HepG2 (cell line): Measurements from ENCODE around the gene RUSF1. TPM values are rescaled to one million over a fixed set of nuclear protein-coding genes. Genes with fewer than 3 reads are reported as not detected.

ENCODE experiments used
- CENPX ChIP-seq: sonication (generic); formaldehyde crosslinking; IDR thresholded peaks from 2 replicates; pipeline ENCODE4 v1.9.0; 2021; ENCODE audit warnings: mild to moderate bottlenecking, missing genetic modification reagents, moderate library complexity
- CREBL2 ChIP-seq: sonication (generic); formaldehyde crosslinking; IDR thresholded peaks from 2 replicates; pipeline ENCODE4 v1.8.1; 2023; ENCODE audit warnings: missing genetic modification reagents, mild to moderate bottlenecking, borderline replicate concordance
- DDIT3 ChIP-seq: sonication (generic); formaldehyde crosslinking; IDR thresholded peaks from 2 replicates; pipeline ENCODE4 v1.4.0; 2020; ENCODE audit warnings: mild to moderate bottlenecking, missing genetic modification reagents
- FOSL1 ChIP-seq: sonication (generic); formaldehyde crosslinking; IDR thresholded peaks from 2 replicates; pipeline ENCODE4 v1.9.0; 2021; ENCODE audit warnings: missing genetic modification reagents, borderline replicate concordance
- HIVEP1 ChIP-seq: sonication (generic); formaldehyde crosslinking; IDR thresholded peaks from 2 replicates; pipeline ENCODE4 v1.4.0; 2020; ENCODE audit warnings: mild to moderate bottlenecking, missing genetic modification reagents
- HNF1B ChIP-seq: sonication (generic); formaldehyde crosslinking; IDR thresholded peaks from 2 replicates; pipeline ENCODE4 v1.5.1; 2020; ENCODE audit warnings: mild to moderate bottlenecking, moderate library complexity, missing genetic modification reagents
- JARID2 ChIP-seq: sonication (generic); formaldehyde crosslinking; IDR thresholded peaks from 2 replicates; pipeline ENCODE4 v1.8.1; 2023; ENCODE audit warnings: missing genetic modification reagents, inconsistent platforms; ENCODE audit not compliant: insufficient replicate concordance
- KAT2B ChIP-seq: fragments of 150-350 bp; IDR thresholded peaks from 2 replicates; pipeline ENCODE4 v1.6.1; 2014; ENCODE audit warnings: low read depth, low read length, borderline replicate concordance
- MYC ChIP-seq: sonication (generic); formaldehyde crosslinking; IDR thresholded peaks from 2 replicates; pipeline ENCODE4 v1.9.0; 2021; ENCODE audit warnings: missing genetic modification reagents, borderline replicate concordance
- PBX2 ChIP-seq: IDR thresholded peaks from 2 replicates; pipeline ENCODE4 v1.6.1; 2016; ENCODE audit warnings: control low read depth
- PHF8 ChIP-seq: sonication (generic); formaldehyde crosslinking; IDR thresholded peaks from 2 replicates; pipeline ENCODE4 v1.5.0; 2020; ENCODE audit warnings: missing genetic modification reagents
- PLRG1 ChIP-seq: fragments of 450-650 bp; conservative IDR thresholded peaks from 2 replicates; pipeline ENCODE4 v1.6.1; 2016
- RAD21 ChIP-seq: fragments of 450-650 bp; formaldehyde crosslinking; IDR thresholded peaks from 2 replicates; pipeline ENCODE4 v1.5.0; 2020; ENCODE audit warnings: mild to moderate bottlenecking
- SALL2 ChIP-seq: sonication (generic); formaldehyde crosslinking; IDR thresholded peaks from 2 replicates; pipeline ENCODE4 v1.8.1; 2023; ENCODE audit warnings: mild to moderate bottlenecking, missing genetic modification reagents, inconsistent platforms
- SNAPC2 ChIP-seq: sonication (generic); formaldehyde crosslinking; IDR thresholded peaks from 2 replicates; pipeline ENCODE4 v1.8.1; 2022; ENCODE audit warnings: mild to moderate bottlenecking, missing genetic modification reagents
- TEAD2 ChIP-seq: sonication (generic); formaldehyde crosslinking; IDR thresholded peaks from 2 replicates; pipeline ENCODE4 v1.9.0; 2021; ENCODE audit warnings: missing genetic modification reagents
- THAP7 ChIP-seq: sonication (generic); formaldehyde crosslinking; IDR thresholded peaks from 2 replicates; pipeline ENCODE4 v1.8.1; 2023; ENCODE audit warnings: mild to moderate bottlenecking, missing genetic modification reagents
- TOE1 ChIP-seq: sonication (generic); formaldehyde crosslinking; IDR thresholded peaks from 2 replicates; pipeline ENCODE4 v1.4.0; 2020; ENCODE audit warnings: mild to moderate bottlenecking, missing genetic modification reagents
- ZBTB37 ChIP-seq: sonication (generic); formaldehyde crosslinking; IDR thresholded peaks from 2 replicates; pipeline ENCODE4 v1.4.0; 2020; ENCODE audit warnings: mild to moderate bottlenecking, missing genetic modification reagents
- ZEB1 ChIP-seq: IDR thresholded peaks from 2 replicates; pipeline ENCODE4 v1.6.1; 2012; ENCODE audit warnings: mild to moderate bottlenecking, low read depth, inconsistent platforms; ENCODE audit not compliant: insufficient replicate concordance
- ZMYM3 ChIP-seq: sonication (generic); formaldehyde crosslinking; IDR thresholded peaks from 2 replicates; pipeline ENCODE4 v1.5.1; 2020; ENCODE audit warnings: mild to moderate bottlenecking, missing genetic modification reagents
- ZNF746 ChIP-seq: sonication (generic); formaldehyde crosslinking; IDR thresholded peaks from 2 replicates; pipeline ENCODE4 v1.8.0; 2022; ENCODE audit warnings: mild to moderate bottlenecking, missing genetic modification reagents
- ZNF749 ChIP-seq: sonication (generic); formaldehyde crosslinking; IDR thresholded peaks from 2 replicates; pipeline ENCODE4 v1.8.0; 2022; ENCODE audit warnings: mild to moderate bottlenecking, missing genetic modification reagents, moderate library complexity, borderline replicate concordance
- ZNF772 ChIP-seq: sonication (generic); formaldehyde crosslinking; IDR thresholded peaks from 2 replicates; pipeline ENCODE4 v1.5.0; 2020; ENCODE audit warnings: mild to moderate bottlenecking, missing genetic modification reagents
- ZSCAN9 ChIP-seq: IDR thresholded peaks from 2 replicates; pipeline ENCODE4 v1.6.1; 2016; ENCODE audit warnings: borderline replicate concordance
- polyA plus RNA-seq, 8 experiments: library from polyadenylated mRNA; depleted of rRNA in 3 of 8; stranded (reverse) in 7 of 8; unstranded in 1 of 8; fragments of >200 nt; fragmentation: Illumina TruSeq in 4 of 8; extraction: Trizol in 4 of 8; gene quantifications; 2 replicates each; pipeline versions ENCODE4 v1.2.1 to v1.2.3, GENCODE V29; 2011 to 2016; ENCODE audit warnings: low read depth in 4 of 8, missing spikeins in 1 of 8, mixed read lengths in 1 of 8; ENCODE audit not compliant: insufficient read depth in 1 of 8
- total RNA-seq, 5 experiments: library from RNA; depleted of rRNA; stranded (reverse); fragments of >200 nt; fragmentation: Illumina TruSeq; extraction: Trizol; gene quantifications; 2 replicates each; pipeline ENCODE4 v1.2.3, GENCODE V29; 2016; ENCODE audit warnings: low read depth in 1 of 5

RUSF1 gene
- total and polyA plus RNA-seq, 2 of the 13 experiments (the other 11 are each of a cell fraction or from before 2014, with no cell fraction given) = 40.8 to 50.2 TPM

GRCh38 chr16:31453255-31454204 is 54.7 kb downstream of the RUSF1 start (continued):
- no peak for TF ChIP-seq THAP7
- no peak for TF ChIP-seq SNAPC2 (CRISPR knock-in tag)
- TF ChIP-seq CREBL2 (CRISPR knock-in tag) = no peak; the same call in 1 of the 2 replicates
- 0 out of 2 replicates have a peak, but pooled peaks have one; percentile 37 for TF ChIP-seq TOE1 (CRISPR knock-in tag)
- TF ChIP-seq ZBTB37 (CRISPR knock-in tag) = no peak
- no peak for TF ChIP-seq KAT2B
- TF ChIP-seq RAD21 (CRISPR knock-in tag) = no peak
- TF ChIP-seq HNF1B (CRISPR knock-in tag) = peak; percentile 61
- TF ChIP-seq PLRG1 = no peak
- no peak for TF ChIP-seq TEAD2
- TF ChIP-seq ZNF749 (CRISPR knock-in tag) = peak; percentile 72; the same call in 1 of the 2 replicates
- no peak for TF ChIP-seq SALL2 (CRISPR knock-in tag)
- no peak for TF ChIP-seq CENPX (CRISPR knock-in tag)
- no peak for TF ChIP-seq DDIT3
- no peak for TF ChIP-seq PBX2 (CRISPR knock-in tag)
- no peak; the same call in 1 of the 2 replicates for TF ChIP-seq MYC (CRISPR knock-in tag)
- no peak for TF ChIP-seq PHF8 (CRISPR knock-in tag)
- TF ChIP-seq JARID2 (CRISPR knock-in tag) = no peak
- TF ChIP-seq ZEB1 = no peak
- TF ChIP-seq FOSL1 (CRISPR knock-in tag) = no peak
- peak; percentile 25; the same call in 1 of the 2 replicates for TF ChIP-seq ZNF772
- peak; percentile 83 for TF ChIP-seq ZMYM3
- TF ChIP-seq ZSCAN9 (CRISPR knock-in tag) = peak; percentile 44; the same call in 1 of the 2 replicates
- no peak for TF ChIP-seq ZNF746
- peak; percentile 47; the same call in 1 of the 2 replicates for TF ChIP-seq HIVEP1
